Measurements from ENCODE around the gene DVL1. TPM values are rescaled to one million over a fixed set of nuclear protein-coding genes. Genes with fewer than 3 reads are reported as not detected.

DVL1 gene
- total RNA-seq, 1 donor from 2014 or later: 92.9 TPM

DNA sequence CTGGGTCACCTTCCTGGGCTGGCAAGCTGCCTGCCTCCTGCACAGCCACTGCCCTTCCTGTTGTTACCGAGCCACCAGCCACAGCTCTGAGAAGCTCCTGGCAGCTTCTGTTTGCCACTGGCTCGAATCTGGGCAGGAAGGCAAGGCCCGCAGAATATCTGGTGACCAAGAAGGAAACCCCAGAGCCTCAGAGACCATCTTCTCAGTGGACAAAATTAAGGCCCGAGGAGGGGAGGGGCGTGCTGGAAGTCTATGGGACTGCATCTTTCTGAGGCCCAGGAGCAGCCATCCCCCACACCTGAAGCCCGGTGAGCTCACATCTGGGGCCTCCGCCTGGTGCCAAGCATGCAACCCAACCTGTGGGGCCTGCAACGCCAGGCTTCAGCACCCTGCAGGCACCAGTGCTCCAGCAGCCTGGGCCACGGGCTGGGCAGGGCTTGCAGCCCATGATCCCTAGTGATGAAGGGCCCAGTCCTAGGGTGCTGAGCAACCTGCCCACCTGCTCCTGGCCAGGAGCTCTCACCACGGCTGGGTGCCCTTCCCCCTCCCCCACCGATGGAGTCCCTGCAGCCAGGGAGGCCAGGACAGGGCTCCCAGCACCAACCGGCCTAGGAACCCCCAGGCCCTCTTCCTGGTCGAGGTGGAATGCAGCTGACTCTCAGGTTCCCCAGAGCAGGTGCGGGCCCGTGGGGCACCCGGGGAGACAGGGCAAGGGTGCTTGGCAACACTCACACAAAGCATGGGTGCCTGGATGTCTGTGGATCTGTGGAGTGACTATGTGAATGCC, 23.7 kb downstream of the DVL1 start:
- Mint-ChIP-seq H3K4me3 (ENCODE audit: unreplicated experiment) (peak overlapping the region; percentile 68), H3K27me3 (ENCODE audit: unreplicated experiment) (no peaks in the 10 kb centered on the region), H3K27ac (ENCODE audit: unreplicated experiment) (no peak overlapping the region), H3K9me3 (ENCODE audit: unreplicated experiment) (no peaks in the 10 kb centered on the region), H3K36me3 (ENCODE audit: unreplicated experiment) (no peaks in the 10 kb centered on the region), H3K4me1 (ENCODE audit: unreplicated experiment) (peaks cover 28% of the 10 kb centered on the region)
- TF ChIP-seq, protein P1, sequence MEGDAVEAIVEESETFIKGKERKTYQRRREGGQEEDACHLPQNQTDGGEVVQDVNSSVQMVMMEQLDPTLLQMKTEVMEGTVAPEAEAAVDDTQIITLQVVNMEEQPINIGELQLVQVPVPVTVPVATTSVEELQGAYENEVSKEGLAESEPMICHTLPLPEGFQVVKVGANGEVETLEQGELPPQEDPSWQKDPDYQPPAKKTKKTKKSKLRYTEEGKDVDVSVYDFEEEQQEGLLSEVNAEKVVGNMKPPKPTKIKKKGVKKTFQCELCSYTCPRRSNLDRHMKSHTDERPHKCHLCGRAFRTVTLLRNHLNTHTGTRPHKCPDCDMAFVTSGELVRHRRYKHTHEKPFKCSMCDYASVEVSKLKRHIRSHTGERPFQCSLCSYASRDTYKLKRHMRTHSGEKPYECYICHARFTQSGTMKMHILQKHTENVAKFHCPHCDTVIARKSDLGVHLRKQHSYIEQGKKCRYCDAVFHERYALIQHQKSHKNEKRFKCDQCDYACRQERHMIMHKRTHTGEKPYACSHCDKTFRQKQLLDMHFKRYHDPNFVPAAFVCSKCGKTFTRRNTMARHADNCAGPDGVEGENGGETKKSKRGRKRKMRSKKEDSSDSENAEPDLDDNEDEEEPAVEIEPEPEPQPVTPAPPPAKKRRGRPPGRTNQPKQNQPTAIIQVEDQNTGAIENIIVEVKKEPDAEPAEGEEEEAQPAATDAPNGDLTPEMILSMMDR (IDR thresholded peaks at IDR 0.05): no peak
- DNase-seq (ENCODE audit: extremely low spot score, unreplicated experiment): no peak

- Mint-ChIP-seq H3K27me3 (ENCODE audit: unreplicated experiment) (no peaks in the 10 kb centered on the region), H3K4me1 (ENCODE audit: unreplicated experiment) (peaks cover 23% of the 10 kb centered on the region)
Observed at GRCh38 chr1:1324524-1325287, 24.5 kb downstream of the DVL1 start, which contains the start of the genes CPTP and INTS11. CPTP (plus strand) TSS chr1:1324802; CDS start chr1:1326911, 2,109 bp downstream. INTS11 (minus strand) TSS chr1:1324660; CDS start chr1:1324608, 52 bp downstream.

DNA sequence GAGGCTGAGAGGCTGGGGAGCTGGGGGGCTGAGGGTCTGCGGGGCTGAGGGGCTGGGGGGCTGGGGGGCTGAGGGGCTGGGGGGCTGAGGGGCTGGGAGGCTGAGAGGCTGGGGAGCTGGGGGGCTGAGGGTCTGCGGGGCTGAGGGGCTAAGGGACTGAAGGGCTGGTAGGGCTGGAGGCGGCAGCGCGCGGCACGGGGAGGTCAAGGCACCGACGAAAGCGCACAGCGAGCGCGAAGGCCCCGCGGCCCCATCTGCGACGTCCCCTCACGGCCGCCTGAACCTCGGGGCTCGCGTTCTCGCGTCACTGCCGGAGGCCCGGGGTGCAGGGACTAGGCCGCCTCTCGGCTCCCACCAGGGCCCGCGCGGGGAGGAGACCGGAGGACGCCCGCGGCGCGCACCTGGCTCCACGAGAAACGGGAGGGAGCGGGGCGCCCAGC, 25.1 kb downstream of the DVL1 start:
- DNase-seq (ENCODE audit: extremely low spot score, unreplicated experiment): no peak
- H3K4me3 Mint-ChIP-seq (ENCODE audit: unreplicated experiment): peak overlapping the region; percentile 85
- no peaks in the 10 kb centered on the region for H3K27me3 Mint-ChIP-seq (ENCODE audit: unreplicated experiment)
- H3K27ac Mint-ChIP-seq (ENCODE audit: unreplicated experiment): peak overlapping the region; percentile 77
- peaks cover 4% of the 10 kb centered on the region for H3K36me3 Mint-ChIP-seq (ENCODE audit: unreplicated experiment)
- H3K4me1 Mint-ChIP-seq (ENCODE audit: unreplicated experiment): peaks cover 23% of the 10 kb centered on the region
- H3K9me3 Mint-ChIP-seq (ENCODE audit: unreplicated experiment): no peaks in the 10 kb centered on the region
- TF ChIP-seq, protein P1 (IDR thresholded peaks at IDR 0.05): no peak

More at GRCh38 chr1:1324524-1325287, 24.5 kb downstream of the DVL1 start, which contains the start of the genes CPTP and INTS11:
- Mint-ChIP-seq H3K9me3 (ENCODE audit: unreplicated experiment) (no peaks in the 10 kb centered on the region), H3K27ac (ENCODE audit: unreplicated experiment) (peak within 1 kb of the TSS; percentile 77), H3K36me3 (ENCODE audit: unreplicated experiment) (peaks cover 4% of the 10 kb centered on the region), H3K4me3 (ENCODE audit: unreplicated experiment) (peak within 1 kb of the TSS; percentile 85)
- TF ChIP-seq, protein P1 (IDR thresholded peaks at IDR 0.05): no peak
- peak; percentile 99 for DNase-seq (ENCODE audit: extremely low spot score, unreplicated experiment)

- TF ChIP-seq, protein P1 (IDR thresholded peaks at IDR 0.05): no peak
- H3K27ac Mint-ChIP-seq (ENCODE audit: unreplicated experiment): no peak overlapping the region
- H3K27me3 Mint-ChIP-seq (ENCODE audit: unreplicated experiment): no peaks in the 10 kb centered on the region
- no peaks in the 10 kb centered on the region for H3K9me3 Mint-ChIP-seq (ENCODE audit: unreplicated experiment)
- peaks cover 30% of the 10 kb centered on the region for H3K4me1 Mint-ChIP-seq (ENCODE audit: unreplicated experiment)
- peak overlapping the region; percentile 80 for H3K4me3 Mint-ChIP-seq (ENCODE audit: unreplicated experiment)
- DNase-seq (ENCODE audit: extremely low spot score, unreplicated experiment): no peak
- H3K36me3 Mint-ChIP-seq (ENCODE audit: unreplicated experiment): peaks cover 4% of the 10 kb centered on the region
Observed at GRCh38 chr1:1322952-1323351, 26.3 kb downstream of the DVL1 start.

- TF ChIP-seq, protein P1 (IDR thresholded peaks at IDR 0.05): no peak
- Mint-ChIP-seq H3K9me3 (ENCODE audit: unreplicated experiment) (no peaks in the 10 kb centered on the region), H3K27me3 (ENCODE audit: unreplicated experiment) (no peaks in the 10 kb centered on the region), H3K4me3 (ENCODE audit: unreplicated experiment) (peak overlapping the region; percentile 65), H3K27ac (ENCODE audit: unreplicated experiment) (no peak overlapping the region), H3K4me1 (ENCODE audit: unreplicated experiment) (peaks cover 34% of the 10 kb centered on the region), H3K36me3 (ENCODE audit: unreplicated experiment) (peaks cover 4% of the 10 kb centered on the region)
- DNase-seq (ENCODE audit: extremely low spot score, unreplicated experiment): no peak
Observed at GRCh38 chr1:1322418-1322817, 26.8 kb downstream of the DVL1 start.
